ENCODE measurements around the gene SRP14.

DNA sequence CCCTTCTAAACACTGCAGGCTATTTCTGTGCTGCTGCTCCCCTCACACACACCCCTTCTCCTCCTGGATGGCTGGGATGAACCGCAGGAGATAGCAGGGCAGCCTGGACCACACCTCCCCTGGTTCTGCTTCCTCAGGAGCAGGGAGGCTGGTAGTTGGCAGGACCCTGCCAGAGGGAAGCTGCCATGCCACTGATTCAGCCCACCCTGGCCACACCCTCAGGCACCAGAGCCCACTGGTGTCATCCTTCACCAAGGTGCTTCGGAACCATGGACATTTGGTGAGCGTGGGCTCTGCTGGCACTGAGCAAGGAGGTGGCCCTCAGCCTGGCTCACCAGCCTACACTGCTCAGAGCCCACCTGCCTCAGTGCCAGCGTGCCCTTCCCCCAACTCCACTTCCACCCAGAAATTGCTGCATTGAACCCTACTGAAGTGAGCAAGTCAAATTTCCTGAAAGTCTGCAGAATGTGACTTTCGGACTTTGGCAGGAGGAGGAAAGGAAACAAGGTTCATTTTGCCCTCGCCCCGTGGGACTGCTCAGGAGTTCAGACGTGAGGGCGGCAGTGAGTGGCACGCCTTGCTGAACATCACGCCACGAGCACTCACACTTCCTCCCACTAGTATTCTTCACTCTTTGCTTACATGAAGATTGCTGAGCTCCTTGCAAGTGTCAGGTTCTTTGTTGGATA, 43.4 kb upstream of the SRP14 start:
- TF ChIP-seq, protein P1, sequence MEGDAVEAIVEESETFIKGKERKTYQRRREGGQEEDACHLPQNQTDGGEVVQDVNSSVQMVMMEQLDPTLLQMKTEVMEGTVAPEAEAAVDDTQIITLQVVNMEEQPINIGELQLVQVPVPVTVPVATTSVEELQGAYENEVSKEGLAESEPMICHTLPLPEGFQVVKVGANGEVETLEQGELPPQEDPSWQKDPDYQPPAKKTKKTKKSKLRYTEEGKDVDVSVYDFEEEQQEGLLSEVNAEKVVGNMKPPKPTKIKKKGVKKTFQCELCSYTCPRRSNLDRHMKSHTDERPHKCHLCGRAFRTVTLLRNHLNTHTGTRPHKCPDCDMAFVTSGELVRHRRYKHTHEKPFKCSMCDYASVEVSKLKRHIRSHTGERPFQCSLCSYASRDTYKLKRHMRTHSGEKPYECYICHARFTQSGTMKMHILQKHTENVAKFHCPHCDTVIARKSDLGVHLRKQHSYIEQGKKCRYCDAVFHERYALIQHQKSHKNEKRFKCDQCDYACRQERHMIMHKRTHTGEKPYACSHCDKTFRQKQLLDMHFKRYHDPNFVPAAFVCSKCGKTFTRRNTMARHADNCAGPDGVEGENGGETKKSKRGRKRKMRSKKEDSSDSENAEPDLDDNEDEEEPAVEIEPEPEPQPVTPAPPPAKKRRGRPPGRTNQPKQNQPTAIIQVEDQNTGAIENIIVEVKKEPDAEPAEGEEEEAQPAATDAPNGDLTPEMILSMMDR (IDR thresholded peaks at IDR 0.05), result no peak
- TF ChIP-seq POLR2A (IDR thresholded peaks at IDR 0.05) (no peak), POLR2AphosphoS5 (IDR thresholded peaks at IDR 0.05) (no peak)
